GM15510 (cell line): ENCODE measurements around the gene SPAG5.

Source experiments
- POLR2A ChIP-seq: IDR thresholded peaks from 3 replicates; pipeline ENCODE4 v1.6.1; 2011; ENCODE audit warnings: borderline replicate concordance; ENCODE audit not compliant: insufficient read length; ENCODE audit errors: extremely low read depth

SPAG5 gene

DNA sequence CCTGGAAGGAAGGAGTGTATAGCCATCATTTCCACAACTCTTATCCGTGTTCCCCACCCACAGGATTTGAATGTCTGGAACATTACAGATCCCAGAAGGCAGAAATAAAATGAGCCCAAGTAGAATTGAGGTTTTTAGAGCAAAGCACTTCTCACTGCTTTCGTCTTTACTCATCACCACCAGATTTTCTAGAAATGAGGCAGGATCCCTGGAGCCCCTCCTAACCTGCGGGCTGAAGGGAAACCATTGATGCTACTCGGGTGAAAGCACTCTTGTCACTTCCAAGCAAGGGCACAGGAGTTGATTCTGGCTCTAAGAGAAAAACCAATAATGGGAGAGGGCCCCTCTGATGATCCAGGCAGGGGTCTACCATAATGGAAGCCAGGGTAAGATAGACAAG lies 19.3 kb downstream of the SPAG5 start:
- no peak for TF ChIP-seq POLR2A

DNA sequence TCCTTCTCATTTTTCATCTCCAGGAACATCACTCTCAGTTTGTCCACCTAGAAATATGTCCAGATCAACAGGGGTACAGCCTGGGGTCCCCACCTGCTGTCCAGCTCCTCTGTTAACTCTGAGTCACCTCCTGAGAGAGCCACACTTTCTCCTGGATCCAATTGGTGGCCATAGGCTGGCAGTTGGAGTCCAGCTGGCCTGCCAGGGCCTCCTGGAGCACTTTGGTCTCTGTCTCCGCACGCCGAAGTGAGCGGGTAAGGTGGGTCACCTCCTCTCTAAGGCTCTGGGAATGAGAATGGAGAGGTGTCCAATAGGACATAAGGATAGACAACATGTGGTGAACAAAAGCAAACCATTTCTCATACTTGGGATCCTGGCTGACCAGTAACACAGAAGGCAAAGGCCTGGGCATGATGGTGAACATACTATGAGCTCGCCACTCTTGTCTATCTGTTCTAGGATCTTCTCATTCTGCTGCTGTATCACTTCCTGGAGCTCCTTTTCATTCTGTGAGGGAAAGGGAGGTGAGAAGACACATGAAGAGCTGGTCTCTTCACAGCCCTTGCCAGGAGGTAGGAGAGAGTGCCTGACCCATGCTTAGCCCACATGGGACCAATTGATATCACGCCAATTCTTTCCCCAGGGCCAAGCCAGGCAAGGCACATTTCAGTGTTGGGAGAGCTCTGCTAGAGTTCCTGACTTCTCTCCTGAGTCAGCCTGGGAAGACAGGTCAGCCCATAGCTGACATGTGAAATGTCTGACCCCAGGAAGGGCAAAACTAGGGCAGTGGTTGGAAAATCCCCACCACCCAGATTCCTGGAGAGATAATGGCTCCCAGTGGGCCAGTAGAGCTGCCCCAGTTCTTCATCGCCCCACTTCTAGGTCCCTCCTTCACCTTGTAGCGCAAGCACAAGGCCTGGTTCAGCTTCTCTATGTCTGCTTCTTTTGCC lies 20.3 kb downstream of the SPAG5 start:
- no peak for TF ChIP-seq POLR2A

DNA sequence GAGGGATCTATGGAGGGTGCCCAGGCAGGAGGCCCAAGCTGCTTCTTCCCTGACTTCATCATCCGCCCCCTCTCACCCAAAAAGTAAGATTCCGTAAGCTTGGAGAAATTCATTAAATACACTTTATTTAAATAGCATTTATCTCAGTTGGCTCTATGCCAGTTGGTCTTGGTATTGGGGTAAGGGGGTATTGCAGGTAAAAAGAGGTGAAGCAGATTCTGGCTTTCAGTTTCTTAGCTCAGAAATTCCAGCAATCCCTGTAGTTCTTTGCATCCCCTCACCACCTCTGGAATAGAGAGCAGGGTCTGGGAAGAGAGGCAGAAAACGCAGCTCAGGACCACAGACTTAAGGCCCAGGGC lies 21.4 kb downstream of the SPAG5 start:
- TF ChIP-seq POLR2A, result no peak

GRCh38 chr17:28576758-28577465 lies 21.9 kb downstream of the SPAG5 start, which contains the start of gene ALDOC:
TSS of gene ALDOC (minus strand) at chr17:28576895. CDS start at chr17:28575532, 1,363 bp downstream.
- TF ChIP-seq POLR2A, result peak; percentile 84

DNA sequence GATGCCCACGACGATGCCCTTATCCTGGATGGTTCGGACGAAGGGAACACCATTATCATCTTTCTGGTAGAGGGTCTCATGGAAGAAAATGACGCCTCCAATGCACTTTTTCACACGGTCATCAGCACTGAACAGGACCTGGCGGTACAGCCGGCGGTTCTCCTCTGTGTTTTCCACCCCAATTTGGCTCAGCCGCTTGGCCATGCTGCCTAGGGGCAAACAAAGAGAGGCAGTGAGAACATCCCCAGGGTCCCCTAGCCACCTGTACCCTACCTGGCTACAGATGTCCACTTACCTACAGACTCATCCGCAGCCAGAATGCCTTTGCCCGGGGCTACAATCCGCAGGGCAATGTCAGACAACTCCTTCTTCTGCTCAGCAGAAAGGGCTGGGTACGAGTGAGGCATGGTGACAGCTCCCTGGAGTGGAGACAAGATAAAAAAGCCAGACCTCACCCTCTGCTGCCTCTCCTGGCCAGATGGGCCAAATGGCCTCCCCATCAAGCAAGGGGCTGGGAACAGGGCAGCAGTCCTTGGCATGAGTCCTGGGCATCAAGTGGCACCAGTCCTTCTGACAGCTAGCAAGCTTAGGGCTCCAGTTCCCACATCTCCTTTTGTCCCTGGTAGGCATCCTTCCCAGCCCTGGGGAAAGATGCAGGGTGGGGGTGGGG lies 23.6 kb downstream of the SPAG5 start:
- no peak for TF ChIP-seq POLR2A

DNA sequence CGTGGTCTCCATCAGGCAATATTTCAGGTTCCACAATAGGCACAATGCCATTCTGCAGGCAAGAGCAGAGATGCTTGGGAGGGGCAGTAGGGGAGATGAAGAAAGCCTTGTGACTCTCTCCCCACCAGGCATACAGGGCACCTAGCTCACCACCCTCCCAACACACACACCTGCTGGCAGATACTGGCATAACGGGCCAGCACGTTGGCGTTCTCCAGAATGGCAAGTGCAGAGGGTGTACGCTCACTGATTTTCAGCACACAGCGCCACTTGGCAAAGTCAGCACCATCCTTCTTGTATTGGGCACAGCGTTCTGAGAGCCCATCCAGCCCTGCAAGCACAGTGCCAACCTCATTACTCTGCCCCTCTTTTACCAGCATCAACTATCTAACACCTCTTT lies 24.3 kb downstream of the SPAG5 start:
- TF ChIP-seq POLR2A, result no peak

GRCh38 chr17:28573966-28574480 lies 24.8 kb downstream of the SPAG5 start:
- no peak for TF ChIP-seq POLR2A

- no peak for TF ChIP-seq POLR2A
These were observed 25.3 kb downstream of the SPAG5 start for GRCh38 chr17:28573521-28573920.

- no peak for TF ChIP-seq POLR2A
These were observed 25.8 kb downstream of the SPAG5 start for GRCh38 chr17:28573040-28573380.

DNA sequence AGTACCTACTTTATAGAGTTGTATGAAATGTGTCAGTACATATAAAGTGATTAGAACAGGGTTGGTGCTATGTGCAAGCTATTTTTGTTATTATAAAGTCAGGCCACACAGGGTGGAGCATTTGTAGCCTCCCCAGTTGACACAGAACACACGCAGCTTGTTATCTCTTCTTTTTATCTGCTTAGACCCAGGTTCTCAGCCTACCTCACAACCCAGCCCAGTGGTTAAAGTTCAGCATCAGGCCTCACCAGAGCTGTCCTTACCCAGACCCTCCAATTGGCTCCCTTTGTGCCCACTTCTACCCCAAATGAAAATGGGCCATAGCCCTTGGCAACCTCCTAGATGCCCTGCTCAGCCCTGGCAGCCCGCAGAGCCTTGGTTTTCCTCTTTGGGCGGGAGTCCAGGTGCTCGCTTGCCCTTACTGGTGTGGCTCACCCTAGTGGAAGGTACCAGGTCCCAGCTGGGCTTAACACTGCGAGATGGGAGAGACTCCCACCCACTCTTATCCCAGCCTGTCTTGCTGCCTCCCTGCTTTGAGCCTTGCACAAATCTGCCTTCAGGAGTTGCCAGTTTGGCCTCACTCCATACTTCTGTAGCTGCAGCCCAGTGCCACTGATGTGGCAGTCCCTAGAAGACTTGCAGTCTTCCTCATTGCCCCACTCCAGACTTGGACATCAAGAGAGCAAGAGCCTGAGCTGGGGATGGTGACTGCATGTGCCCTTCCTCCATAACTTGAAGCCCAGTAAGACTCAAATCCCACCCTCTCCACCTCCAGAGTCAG lies 26.4 kb downstream of the SPAG5 start:
- TF ChIP-seq POLR2A, result no peak

- peak; percentile 82 for TF ChIP-seq POLR2A
These were observed 27.3 kb downstream of the SPAG5 start, which contains the start of gene PIGS for GRCh38 chr17:28571361-28572122. TSS of gene PIGS (minus strand) at chr17:28571524. CDS start at chr17:28571496, 28 bp downstream.

DNA sequence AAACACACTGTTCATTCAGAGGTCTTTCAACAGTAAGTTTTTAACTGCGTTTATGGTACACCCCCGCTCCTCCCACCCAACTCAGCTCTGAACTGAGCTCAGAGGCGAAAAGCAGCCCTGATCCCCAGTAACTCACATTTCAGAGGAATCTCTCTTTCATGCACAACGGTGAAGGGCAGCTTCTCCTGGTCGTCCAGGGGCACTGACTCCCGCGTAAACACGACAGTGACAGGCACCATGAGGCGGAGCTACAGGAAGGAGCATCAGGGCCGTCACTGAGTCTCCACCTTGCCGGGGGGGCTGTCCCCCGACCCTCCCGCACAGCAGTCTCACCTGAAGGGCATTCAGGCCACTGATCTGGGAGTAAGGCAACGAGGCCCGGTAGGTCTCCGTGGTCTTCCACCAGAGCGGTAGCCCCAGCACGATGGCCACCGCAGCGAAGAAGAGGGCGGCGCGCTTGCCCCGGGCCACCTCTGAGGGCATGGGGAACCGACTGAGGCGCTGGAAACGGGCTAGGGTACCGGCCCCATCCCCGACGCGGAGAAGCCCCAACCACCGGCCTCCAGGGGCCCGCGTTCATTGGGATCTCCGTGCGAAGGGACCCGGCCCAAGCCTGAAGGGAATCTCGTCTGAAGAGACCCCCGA lies 28.0 kb downstream of the SPAG5 start:
- no peak for TF ChIP-seq POLR2A

- TF ChIP-seq POLR2A, result no peak
These were observed 29.4 kb downstream of the SPAG5 start for GRCh38 chr17:28569446-28569845.

DNA sequence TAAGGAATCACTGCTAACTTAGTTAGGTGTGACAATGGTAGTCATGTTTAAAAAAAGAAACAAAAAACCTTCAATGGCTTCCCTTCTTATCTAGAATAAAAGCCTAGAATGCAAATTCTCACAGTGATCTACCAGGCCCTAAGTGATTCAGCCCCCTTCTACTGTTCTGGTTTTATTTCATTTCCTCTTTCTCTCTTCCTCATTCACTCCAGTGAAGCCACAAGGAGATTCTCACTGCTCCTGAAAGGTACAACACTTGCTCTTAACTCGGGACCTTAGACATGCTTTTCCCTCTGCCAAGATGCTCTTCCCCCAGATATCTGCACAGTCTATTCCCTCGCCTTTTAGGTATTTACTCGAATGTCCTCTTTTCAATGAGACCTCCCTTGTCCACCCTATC lies 31.2 kb downstream of the SPAG5 start:
- no peak for TF ChIP-seq POLR2A

- TF ChIP-seq POLR2A, result no peak
These were observed 35.4 kb downstream of the SPAG5 start for GRCh38 chr17:28563475-28563874.
